ENCODE results near the gene ALDH8A1.

- TF ChIP-seq CTCF (IDR thresholded peaks at IDR 0.05) = no peak
- TF ChIP-seq POLR2A (IDR thresholded peaks at IDR 0.05) = no peak
- no peak for TF ChIP-seq POLR2AphosphoS5 (IDR thresholded peaks at IDR 0.05)
- no peak for TF ChIP-seq EP300 (IDR thresholded peaks at IDR 0.05)
These were observed 13.0 kb downstream of the ALDH8A1 start for GRCh38 chr6:134936931-134937330.

Data from stomach (tissue), 4 donors.